Epidermal melanocyte (primary cell): ENCODE data around the gene PPP2R3A.
"Not testable (repeated sequence)": the region's sequence is repeated elsewhere in the genome, so short reads cannot be mapped to it uniquely, and the experiment has no call there.

Experiments used
- DNase-seq: peaks from one replicate; pipeline ENCODE4 v3.0.0; 2011; ENCODE audit warnings: low spot score; ENCODE audit not compliant: insufficient read length

Gene PPP2R3A

GRCh38 chr3:136146981-136147729, 181.6 kb downstream of the PPP2R3A start:
- DNase-seq, result no peak

- no peak for DNase-seq
Measured at GRCh38 chr3:136149667-136150066, 184.1 kb downstream of the PPP2R3A start.

GRCh38 chr3:136151219-136151618, 185.7 kb downstream of the PPP2R3A start:
- DNase-seq, result no peak

GRCh38 chr3:136152176-136152843, 186.8 kb downstream of the PPP2R3A start:
- no peak for DNase-seq

GRCh38 chr3:136152963-136153362, 187.4 kb downstream of the PPP2R3A start:
- DNase-seq, result no peak

GRCh38 chr3:136161516-136161915, 196.0 kb downstream of the PPP2R3A start:
- DNase-seq, result no peak

- no peak for DNase-seq
Measured at GRCh38 chr3:136162322-136162721, 196.8 kb downstream of the PPP2R3A start.

- DNase-seq, result not testable (repeated sequence)
Measured at GRCh38 chr3:136163607-136164006, 198.1 kb downstream of the PPP2R3A start.

- DNase-seq, result no peak
Measured at GRCh38 chr3:136166507-136166906, 201.0 kb downstream of the PPP2R3A start.

GRCh38 chr3:136168236-136168635, 202.7 kb downstream of the PPP2R3A start:
- not testable (repeated sequence) for DNase-seq

- no peak for DNase-seq
Measured at GRCh38 chr3:136171097-136171542, 205.6 kb downstream of the PPP2R3A start.

- no peak for DNase-seq
Measured at GRCh38 chr3:136173939-136174490, 208.5 kb downstream of the PPP2R3A start.

- DNase-seq, result no peak
Measured at GRCh38 chr3:136177876-136178275, 212.3 kb downstream of the PPP2R3A start.

- DNase-seq, result no peak
Measured at GRCh38 chr3:136181741-136182140, 216.2 kb downstream of the PPP2R3A start.

- no peak for DNase-seq
Measured at GRCh38 chr3:136184703-136185102, 219.2 kb downstream of the PPP2R3A start.

GRCh38 chr3:136186344-136186743, 220.8 kb downstream of the PPP2R3A start:
- no peak for DNase-seq

- DNase-seq, result no peak
Measured at GRCh38 chr3:136186846-136187245, 221.3 kb downstream of the PPP2R3A start.

- no peak for DNase-seq
Measured at GRCh38 chr3:136187868-136188267, 222.3 kb downstream of the PPP2R3A start.

GRCh38 chr3:136189043-136189442, 223.5 kb downstream of the PPP2R3A start:
- no peak for DNase-seq

GRCh38 chr3:136189859-136190617, 224.5 kb downstream of the PPP2R3A start:
- DNase-seq, result no peak

GRCh38 chr3:136192195-136192594, 226.7 kb downstream of the PPP2R3A start:
- not testable (repeated sequence) for DNase-seq

GRCh38 chr3:136192831-136193230, 227.3 kb downstream of the PPP2R3A start:
- no peak for DNase-seq
